PC-9 (cell line): ENCODE results near the gene BCL2L12.

Experiments
- EZH2 ChIP-seq: fragments of 200-600 bp; sonication (generic); IDR thresholded peaks from 2 replicates; pipeline ENCODE4 v1.8.0; 2017; ENCODE audit warnings: antibody characterized with exemption, low read depth
- TF ChIP-seq, protein P1 (sequence below): fragments of 200-600 bp; sonication (generic); conservative IDR thresholded peaks from 2 replicates; pipeline ENCODE4 v1.6.1; 2017; ENCODE audit warnings: mixed run types, antibody characterized with exemption, mild to moderate bottlenecking, moderate library complexity

DNA sequence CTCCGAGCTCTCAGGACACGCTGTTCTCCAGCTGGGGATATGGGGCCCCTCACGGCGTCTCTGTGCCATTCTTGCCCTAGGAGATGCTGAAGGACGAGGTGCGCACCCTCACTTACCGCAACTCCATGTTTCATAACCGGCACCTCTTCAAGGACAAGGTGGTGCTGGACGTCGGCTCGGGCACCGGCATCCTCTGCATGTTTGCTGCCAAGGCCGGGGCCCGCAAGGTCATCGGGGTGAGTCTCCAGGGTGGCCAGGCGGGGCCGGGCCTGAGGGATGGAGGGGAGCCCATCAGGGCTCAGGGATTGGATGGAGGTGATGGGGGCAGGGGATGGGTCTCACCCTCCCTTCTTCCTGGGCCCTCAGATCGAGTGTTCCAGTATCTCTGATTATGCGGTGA is 16.1 kb downstream of the BCL2L12 start:
- TF ChIP-seq, protein P1, sequence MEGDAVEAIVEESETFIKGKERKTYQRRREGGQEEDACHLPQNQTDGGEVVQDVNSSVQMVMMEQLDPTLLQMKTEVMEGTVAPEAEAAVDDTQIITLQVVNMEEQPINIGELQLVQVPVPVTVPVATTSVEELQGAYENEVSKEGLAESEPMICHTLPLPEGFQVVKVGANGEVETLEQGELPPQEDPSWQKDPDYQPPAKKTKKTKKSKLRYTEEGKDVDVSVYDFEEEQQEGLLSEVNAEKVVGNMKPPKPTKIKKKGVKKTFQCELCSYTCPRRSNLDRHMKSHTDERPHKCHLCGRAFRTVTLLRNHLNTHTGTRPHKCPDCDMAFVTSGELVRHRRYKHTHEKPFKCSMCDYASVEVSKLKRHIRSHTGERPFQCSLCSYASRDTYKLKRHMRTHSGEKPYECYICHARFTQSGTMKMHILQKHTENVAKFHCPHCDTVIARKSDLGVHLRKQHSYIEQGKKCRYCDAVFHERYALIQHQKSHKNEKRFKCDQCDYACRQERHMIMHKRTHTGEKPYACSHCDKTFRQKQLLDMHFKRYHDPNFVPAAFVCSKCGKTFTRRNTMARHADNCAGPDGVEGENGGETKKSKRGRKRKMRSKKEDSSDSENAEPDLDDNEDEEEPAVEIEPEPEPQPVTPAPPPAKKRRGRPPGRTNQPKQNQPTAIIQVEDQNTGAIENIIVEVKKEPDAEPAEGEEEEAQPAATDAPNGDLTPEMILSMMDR, result no peak
- TF ChIP-seq EZH2, result no peak
